Skeletal muscle tissue (tissue), 4 donors: ENCODE measurements around the gene FIBCD1. TPM values are rescaled to one million over a fixed set of nuclear protein-coding genes. Genes with fewer than 3 reads are reported as not detected.

Experiments used
- H3K27ac ChIP-seq: one replicate; pipeline ENCODE4 v1.7.0; 2013; ENCODE audit warnings: mild to moderate bottlenecking, low read depth, low read length, inconsistent platforms
- H3K27me3 ChIP-seq, 3 donors: one replicate each; pipeline ENCODE4 v1.7.0; 2013; ENCODE audit warnings: low read length in 3 of 3; ENCODE audit not compliant: control insufficient read depth in 3 of 3, insufficient read depth in 3 of 3
- H3K36me3 ChIP-seq, 3 donors: one replicate each; pipeline ENCODE4 v1.7.0; 2013; ENCODE audit warnings: low read length in 3 of 3; ENCODE audit not compliant: control insufficient read depth in 3 of 3, insufficient read depth in 3 of 3
- H3K4me1 ChIP-seq, 3 donors: one replicate each; pipeline ENCODE4 v1.7.0; 2013; ENCODE audit warnings: low read length in 3 of 3, mild to moderate bottlenecking in 3 of 3; ENCODE audit not compliant: control insufficient read depth in 3 of 3, insufficient read depth in 3 of 3
- H3K4me3 ChIP-seq, 3 donors: one replicate each; pipeline ENCODE4 v1.7.0; 2013; ENCODE audit warnings: low read length in 3 of 3
- H3K9ac ChIP-seq, 3 donors: one replicate each; pipeline ENCODE4 v1.7.0; 2013; ENCODE audit warnings: low read length in 3 of 3, mild to moderate bottlenecking in 3 of 3, moderate library complexity in 2 of 3, low read depth in 1 of 3
- H3K9me3 ChIP-seq, 3 donors: one replicate each; pipeline ENCODE4 v1.7.0; 2013; ENCODE audit warnings: low read length in 3 of 3; ENCODE audit not compliant: control insufficient read depth in 3 of 3
- total RNA-seq: library from RNA; depleted of rRNA; stranded (reverse); fragments of >200 nt; gene quantifications from one replicate; pipeline ENCODE4 v1.2.3, GENCODE V29; 2014
- donor health status: Osteomylitis.

FIBCD1 gene, protein sequence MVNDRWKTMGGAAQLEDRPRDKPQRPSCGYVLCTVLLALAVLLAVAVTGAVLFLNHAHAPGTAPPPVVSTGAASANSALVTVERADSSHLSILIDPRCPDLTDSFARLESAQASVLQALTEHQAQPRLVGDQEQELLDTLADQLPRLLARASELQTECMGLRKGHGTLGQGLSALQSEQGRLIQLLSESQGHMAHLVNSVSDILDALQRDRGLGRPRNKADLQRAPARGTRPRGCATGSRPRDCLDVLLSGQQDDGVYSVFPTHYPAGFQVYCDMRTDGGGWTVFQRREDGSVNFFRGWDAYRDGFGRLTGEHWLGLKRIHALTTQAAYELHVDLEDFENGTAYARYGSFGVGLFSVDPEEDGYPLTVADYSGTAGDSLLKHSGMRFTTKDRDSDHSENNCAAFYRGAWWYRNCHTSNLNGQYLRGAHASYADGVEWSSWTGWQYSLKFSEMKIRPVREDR
- not detected for total RNA-seq

DNA sequence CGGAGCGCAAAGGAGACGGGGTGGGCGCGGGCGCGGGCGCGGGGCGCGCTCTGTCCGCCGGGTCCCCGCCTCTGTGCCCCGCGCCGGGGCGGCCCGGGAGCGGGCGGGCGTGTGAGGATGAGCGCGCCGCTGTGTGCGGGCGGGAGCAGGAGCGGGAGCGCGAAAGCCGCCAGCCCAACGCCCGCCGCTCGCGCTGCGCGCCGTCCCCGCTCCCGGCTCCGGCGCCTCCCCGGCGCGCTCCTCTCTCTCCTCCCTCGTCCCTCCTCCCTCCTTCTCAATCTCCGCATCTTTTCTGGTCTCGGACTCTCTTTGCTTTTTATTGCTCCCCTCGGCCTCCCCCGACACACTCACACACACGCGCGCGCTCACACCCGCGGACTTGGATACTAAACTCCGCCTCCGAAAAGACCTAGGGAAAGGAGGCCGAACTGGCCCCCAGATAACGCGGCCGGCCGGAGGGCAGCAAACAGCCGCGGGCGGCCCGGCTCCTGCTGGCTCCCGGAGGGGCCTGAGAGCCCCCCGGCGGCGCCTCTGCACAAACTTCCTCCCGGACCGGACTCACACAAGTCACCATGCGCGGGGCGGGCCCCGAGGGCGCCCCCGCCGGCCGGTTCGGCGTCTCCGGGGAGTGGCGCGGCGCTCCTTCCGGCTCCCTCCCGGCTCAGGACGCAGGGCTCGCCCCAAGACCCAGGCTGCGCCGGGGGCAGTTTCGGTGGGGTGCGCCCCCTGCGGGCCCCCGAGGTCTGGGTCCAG is at the start of gene FIBCD1:
FIBCD1 (minus strand) TSS at position 596 of the 753 bp plus-strand sequence. CDS start 640 bp downstream, outside the sequence.
- no peaks in the 10 kb centered on the region for H3K36me3 ChIP-seq
- H3K4me3 ChIP-seq, result peak within 1 kb of the TSS in 2 of 3 donors; percentile 20 to 35
- no peaks in the 10 kb centered on the region for H3K9me3 ChIP-seq
- peaks cover 68 to 92% (median 88%) of the 10 kb centered on the region in 3 donors for H3K27me3 ChIP-seq
- H3K27ac ChIP-seq, result no peak within 1 kb of the TSS
- peaks cover 3 to 4% (median 3%) of the 10 kb centered on the region in 3 donors for H3K4me1 ChIP-seq
- no peak within 1 kb of the TSS for H3K9ac ChIP-seq

DNA sequence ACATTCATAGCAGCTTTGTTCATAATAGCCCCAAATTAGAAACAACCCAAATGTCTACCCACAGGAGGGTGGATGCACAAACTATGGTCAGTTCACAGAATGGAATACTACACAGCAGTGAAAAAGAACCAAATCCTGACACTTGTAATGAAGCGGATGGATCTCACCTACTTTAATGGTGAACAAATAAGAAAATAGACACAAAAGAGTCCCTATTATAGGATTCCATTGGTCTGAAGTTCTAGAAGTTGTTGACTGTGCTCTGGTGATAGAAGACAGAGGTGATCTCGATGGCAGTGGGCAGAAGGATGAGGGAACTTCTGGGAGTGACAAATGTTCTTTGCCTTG is 49.3 kb upstream of the FIBCD1 start:
- H3K4me1 ChIP-seq, result no peaks in the 10 kb centered on the region
- peaks cover 34 to 62% (median 56%) of the 10 kb centered on the region in 3 donors for H3K27me3 ChIP-seq
- peaks cover 0 to 4% (median 0%) of the 10 kb centered on the region in 3 donors for H3K9me3 ChIP-seq
- no peak overlapping the region for H3K9ac ChIP-seq
- no peaks in the 10 kb centered on the region for H3K36me3 ChIP-seq
- H3K4me3 ChIP-seq, result no peak overlapping the region
- no peak overlapping the region for H3K27ac ChIP-seq

DNA sequence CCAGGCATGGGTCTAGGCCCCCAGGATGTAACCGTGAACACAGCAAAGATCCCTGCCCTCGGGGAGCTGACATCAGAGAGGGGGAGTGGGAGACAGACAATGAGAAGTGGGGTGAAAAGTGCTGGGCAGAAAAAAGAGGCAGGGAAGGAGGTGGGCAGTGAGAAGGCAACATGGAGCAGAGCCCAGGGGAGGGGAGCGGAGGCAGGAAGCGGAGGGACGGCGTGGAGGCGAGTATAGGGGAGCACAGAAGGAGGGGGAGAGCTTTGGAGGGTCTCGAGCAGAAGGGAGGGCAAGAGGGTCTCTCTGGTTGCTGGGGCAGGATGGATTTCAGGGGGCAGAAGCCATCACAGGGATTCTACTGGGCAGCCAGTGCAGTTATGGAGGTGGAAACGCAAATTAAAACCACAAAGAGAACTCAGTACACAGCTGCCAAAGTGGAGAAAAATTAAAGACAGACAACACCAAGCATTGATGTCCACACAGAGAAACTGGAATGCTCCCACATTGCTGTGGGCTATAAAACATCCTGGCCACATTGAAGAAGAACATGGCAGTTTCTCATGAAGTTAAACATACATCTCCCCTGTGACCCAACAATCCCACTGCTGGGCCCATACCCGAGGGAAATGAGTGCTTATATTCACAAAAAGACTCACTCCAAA is 48.8 kb upstream of the FIBCD1 start:
- no peak overlapping the region for H3K9ac ChIP-seq
- H3K9me3 ChIP-seq, result peaks cover 0 to 4% (median 0%) of the 10 kb centered on the region in 3 donors
- peaks cover 34 to 57% (median 55%) of the 10 kb centered on the region in 3 donors for H3K27me3 ChIP-seq
- no peak overlapping the region for H3K27ac ChIP-seq
- H3K4me1 ChIP-seq, result no peaks in the 10 kb centered on the region
- H3K36me3 ChIP-seq, result no peaks in the 10 kb centered on the region
- H3K4me3 ChIP-seq, result no peak overlapping the region

DNA sequence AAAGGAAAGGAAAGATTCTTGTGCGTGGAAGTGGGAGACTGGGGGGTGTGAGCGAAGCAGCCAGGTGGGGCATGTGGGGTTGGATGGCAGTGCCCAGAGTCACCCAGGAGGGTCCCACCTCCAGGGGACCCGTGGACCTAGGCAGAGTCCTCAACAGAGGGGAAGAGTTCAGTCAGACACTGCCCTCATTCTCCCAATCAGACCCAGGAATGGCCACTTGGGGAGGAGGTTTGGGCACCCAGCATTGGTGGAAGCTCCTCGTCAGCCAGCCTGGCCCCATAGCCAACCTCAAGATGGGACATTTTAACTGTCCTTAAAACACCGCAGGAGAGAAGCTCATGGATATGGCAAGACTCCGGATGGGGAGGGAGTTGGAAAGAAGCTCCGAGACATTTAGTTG is 48.0 kb upstream of the FIBCD1 start:
- Histone ChIP-seq H3K27ac (no peak overlapping the region), H3K36me3 (no peaks in the 10 kb centered on the region), H3K27me3 (peaks cover 36 to 52% (median 51%) of the 10 kb centered on the region in 3 donors), H3K4me3 (no peak overlapping the region), H3K4me1 (no peaks in the 10 kb centered on the region), H3K9me3 (peaks cover 0 to 4% (median 0%) of the 10 kb centered on the region in 3 donors), H3K9ac (no peak overlapping the region)

DNA sequence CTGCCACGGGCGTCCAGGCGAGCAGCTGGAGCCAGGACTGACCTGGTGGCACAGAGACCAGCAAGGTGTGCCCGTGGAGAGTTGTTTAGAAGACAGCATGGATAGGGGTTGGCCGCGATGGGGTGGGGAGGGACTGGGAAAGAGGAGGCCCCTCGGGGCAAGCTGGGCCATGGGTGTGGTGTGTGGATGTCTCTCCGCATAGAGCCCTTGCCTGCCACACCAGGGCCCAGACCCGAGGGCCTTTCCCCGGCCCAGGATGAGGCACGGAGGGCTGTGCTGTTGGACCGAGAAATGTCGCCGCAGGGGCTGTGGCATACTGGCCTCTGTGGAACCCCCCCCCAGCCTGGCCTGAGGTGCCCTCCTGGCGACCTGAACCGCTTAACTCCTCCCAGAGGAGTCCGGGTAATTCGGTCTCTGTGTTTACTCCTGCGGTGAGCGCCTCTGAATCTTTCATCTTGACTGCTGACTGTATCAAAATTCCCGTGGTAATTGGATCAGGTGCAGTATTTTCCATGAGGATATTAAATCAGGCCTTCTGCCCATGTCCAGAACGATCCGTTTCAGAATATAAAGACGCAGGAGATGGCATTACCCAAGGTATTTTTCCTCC is 47.4 kb upstream of the FIBCD1 start:
- H3K4me3 ChIP-seq, result no peak overlapping the region
- no peak overlapping the region for H3K9ac ChIP-seq
- peaks cover 42 to 54% (median 52%) of the 10 kb centered on the region in 3 donors for H3K27me3 ChIP-seq

DNA sequence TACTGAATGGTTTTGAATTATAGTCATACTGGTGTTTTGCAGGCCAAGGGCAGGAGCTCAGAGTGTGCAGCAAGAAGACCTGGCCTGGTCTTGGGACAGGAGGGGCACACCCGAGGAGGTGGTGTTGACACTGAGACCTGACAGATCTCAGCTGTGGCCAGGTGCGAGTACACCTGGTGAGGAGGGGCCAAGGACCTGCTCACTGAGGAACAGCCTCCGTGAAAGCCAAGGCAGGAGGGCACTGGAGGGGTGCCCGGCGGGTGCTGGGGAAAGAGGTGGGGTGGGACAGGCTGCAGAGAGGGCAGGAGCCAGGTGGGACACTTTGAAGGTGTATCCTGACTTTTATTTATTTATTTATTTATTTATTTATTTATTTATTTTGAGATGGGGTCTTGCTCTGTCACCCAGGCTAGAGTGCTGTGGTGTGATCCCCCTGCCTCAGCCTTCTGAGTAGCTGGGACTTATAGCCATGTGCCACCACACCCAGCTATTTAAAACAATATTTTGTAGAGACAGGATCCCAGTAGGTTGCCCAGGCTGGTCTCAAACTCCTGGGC is 46.6 kb upstream of the FIBCD1 start:
- Histone ChIP-seq H3K9ac (no peak overlapping the region), H3K4me3 (no peak overlapping the region), H3K4me1 (no peaks in the 10 kb centered on the region), H3K9me3 (peaks cover 0 to 4% (median 0%) of the 10 kb centered on the region in 3 donors), H3K27me3 (peaks cover 38 to 53% (median 52%) of the 10 kb centered on the region in 3 donors), H3K36me3 (no peaks in the 10 kb centered on the region), H3K27ac (no peak overlapping the region)

More for the DNA sequence above, 47.4 kb upstream of the FIBCD1 start:
- H3K27ac ChIP-seq, result no peak overlapping the region
- no peaks in the 10 kb centered on the region for H3K36me3 ChIP-seq
- H3K4me1 ChIP-seq, result no peaks in the 10 kb centered on the region
- H3K9me3 ChIP-seq, result peaks cover 0 to 4% (median 0%) of the 10 kb centered on the region in 3 donors

DNA sequence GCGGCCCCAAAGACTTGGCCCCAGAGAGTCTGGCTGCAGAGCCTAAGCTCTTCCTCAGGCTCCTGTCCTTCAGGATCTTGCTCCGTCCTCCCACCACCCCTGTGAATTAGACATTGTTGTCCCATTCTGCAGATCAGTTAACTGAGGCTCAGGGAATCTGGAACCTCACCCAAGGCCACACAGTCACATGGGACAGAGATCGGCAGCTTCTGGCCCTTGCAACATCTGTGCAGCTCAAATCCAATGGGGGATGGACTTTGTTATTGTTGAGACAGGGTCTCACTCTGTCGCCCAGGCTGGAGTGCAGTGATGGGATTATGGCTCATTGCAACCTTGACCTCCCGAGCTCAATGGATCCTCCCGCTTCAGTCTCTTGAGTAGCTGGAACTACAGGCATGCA is 46.0 kb upstream of the FIBCD1 start:
- H3K9me3 ChIP-seq, result peaks cover 0 to 4% (median 0%) of the 10 kb centered on the region in 3 donors
- no peak overlapping the region for H3K27ac ChIP-seq
- no peak overlapping the region for H3K9ac ChIP-seq
- H3K4me1 ChIP-seq, result no peaks in the 10 kb centered on the region
- no peaks in the 10 kb centered on the region for H3K36me3 ChIP-seq
- no peak overlapping the region for H3K4me3 ChIP-seq
- peaks cover 37 to 54% (median 52%) of the 10 kb centered on the region in 3 donors for H3K27me3 ChIP-seq

DNA sequence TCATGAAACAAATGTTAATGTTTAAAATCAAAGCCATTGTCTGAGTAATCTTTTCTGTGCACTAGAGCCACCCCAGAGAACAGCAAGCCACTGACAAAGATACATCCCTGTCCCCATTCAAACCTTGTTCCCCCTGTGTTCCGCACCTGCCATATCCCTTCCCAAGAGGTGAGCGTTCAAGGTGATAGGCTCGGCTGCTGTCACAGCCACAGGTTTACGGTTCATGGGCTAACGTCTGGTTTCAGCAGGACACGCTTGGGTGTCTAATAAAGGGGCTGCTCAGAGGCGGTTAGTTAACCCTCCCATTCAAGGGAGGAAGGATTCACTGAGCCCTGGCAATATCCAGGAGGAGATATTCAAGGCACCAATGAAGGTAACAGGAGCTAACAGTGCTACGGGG is 45.5 kb upstream of the FIBCD1 start:
- peaks cover 0 to 4% (median 0%) of the 10 kb centered on the region in 3 donors for H3K9me3 ChIP-seq
- H3K9ac ChIP-seq, result no peak overlapping the region
- no peak overlapping the region for H3K27ac ChIP-seq
- H3K27me3 ChIP-seq, result peaks cover 37 to 55% (median 54%) of the 10 kb centered on the region in 3 donors
- H3K4me3 ChIP-seq, result no peak overlapping the region
- no peaks in the 10 kb centered on the region for H3K36me3 ChIP-seq
- H3K4me1 ChIP-seq, result no peaks in the 10 kb centered on the region

DNA sequence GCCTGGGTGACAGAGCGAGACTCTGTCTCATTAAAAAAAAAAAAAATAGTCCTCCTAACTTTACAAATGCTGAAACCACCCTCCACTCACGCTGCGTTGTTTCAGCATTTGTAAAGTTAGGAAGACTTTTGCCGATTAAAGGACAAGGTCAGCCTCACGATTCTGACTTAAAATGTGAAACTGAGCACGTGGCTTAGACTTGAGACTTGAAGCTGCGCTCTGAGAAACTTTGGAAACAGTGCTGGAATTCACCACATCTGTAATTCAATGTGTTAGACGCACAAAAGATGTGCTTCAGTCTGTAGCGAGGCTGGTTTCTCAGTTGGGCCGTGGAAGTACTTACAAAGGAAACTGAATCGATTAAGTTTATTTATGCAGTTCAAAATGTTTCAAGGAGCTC is 44.9 kb upstream of the FIBCD1 start:
- no peak overlapping the region for H3K9ac ChIP-seq
- no peaks in the 10 kb centered on the region for H3K4me1 ChIP-seq
- H3K4me3 ChIP-seq, result no peak overlapping the region
- peaks cover 36 to 56% (median 52%) of the 10 kb centered on the region in 3 donors for H3K27me3 ChIP-seq
- no peak overlapping the region for H3K27ac ChIP-seq
- H3K9me3 ChIP-seq, result peaks cover 0 to 4% (median 0%) of the 10 kb centered on the region in 3 donors
- no peaks in the 10 kb centered on the region for H3K36me3 ChIP-seq
